K562 (cell line): ENCODE measurements around the gene C13orf46. TPM values are rescaled to one million over a fixed set of nuclear protein-coding genes. Genes with fewer than 3 reads are reported as not detected.
A peak's percentile ranks its signal among the peaks of the same experiment; 100 is the strongest.

Experiments used
- CUX1 ChIP-seq: fragments of 200-800 bp; sonication (Bioruptor generic); IDR thresholded peaks from 2 replicates; pipeline ENCODE4 v1.6.1; 2016; ENCODE audit warnings: missing genetic modification characterization, missing compliant biosample characterization
- ELF1 ChIP-seq: fragments of 200-800 bp; sonication (Bioruptor generic); IDR thresholded peaks from 2 replicates; pipeline ENCODE4 v1.6.1; 2016; ENCODE audit warnings: missing genetic modification characterization, missing compliant biosample characterization
- ELK1 ChIP-seq: sonication (generic); formaldehyde crosslinking; IDR thresholded peaks from 2 replicates; pipeline ENCODE4 v1.8.1; 2022; ENCODE audit warnings: missing genetic modification reagents
- ETV5 ChIP-seq: sonication (generic); formaldehyde crosslinking; IDR thresholded peaks from 2 replicates; pipeline ENCODE4 v1.4.0; 2020; ENCODE audit warnings: low read depth, mild to moderate bottlenecking, missing genetic modification reagents
- FOXP4 ChIP-seq: sonication (generic); formaldehyde crosslinking; IDR thresholded peaks from 2 replicates; pipeline ENCODE4 v1.8.0; 2022; ENCODE audit warnings: mild to moderate bottlenecking, missing genetic modification reagents, borderline replicate concordance
- HOXB6 ChIP-seq: fragments of 250-450 bp; sonication (Bioruptor Pico); IDR thresholded peaks from 2 replicates; pipeline ENCODE4 v1.5.1; 2022; ENCODE audit warnings: mild to moderate bottlenecking, borderline replicate concordance
- NONO ChIP-seq, 2 experiments: fragments of 200-400 bp in 1 of 2; fragments of 450-650 bp in 1 of 2; formaldehyde crosslinking in 1 of 2; IDR thresholded peaks; 2 replicates each; pipeline ENCODE4 v1.6.1; 2017; ENCODE audit warnings: low read depth in 2 of 2, mild to moderate bottlenecking in 2 of 2, moderate library complexity in 2 of 2, low read length in 1 of 2
- PHF8 ChIP-seq: fragments of 200-600 bp; sonication (generic); IDR thresholded peaks from 2 replicates; pipeline ENCODE4 v1.6.1; 2012; ENCODE audit warnings: mixed run types, mild to moderate bottlenecking, inconsistent platforms, low read length, moderate library complexity, borderline replicate concordance
- SLC30A9 ChIP-seq: fragments of 250-450 bp; sonication (Bioruptor Pico); IDR thresholded peaks from 2 replicates; pipeline ENCODE4 v1.8.0; 2022; ENCODE audit warnings: mild to moderate bottlenecking, moderate library complexity
- SMARCB1 ChIP-seq: IDR thresholded peaks from 2 replicates; pipeline ENCODE4 v1.6.1; 2011; ENCODE audit warnings: improper control_type of control experiment, low read depth; ENCODE audit not compliant: insufficient read length
- TEAD4 ChIP-seq, 2 experiments: sonication (generic) in 1 of 2; formaldehyde crosslinking in 1 of 2; IDR thresholded peaks; 2 replicates each; pipeline versions ENCODE4 v1.6.1 to v1.8.0; 2012 to 2022; ENCODE audit warnings: borderline replicate concordance in 1 of 2, inconsistent platforms in 1 of 2, low read length in 1 of 2, mild to moderate bottlenecking in 1 of 2, missing genetic modification reagents in 1 of 2
- VEZF1 ChIP-seq: fragments of 200-800 bp; sonication (Bioruptor generic); IDR thresholded peaks from 2 replicates; pipeline ENCODE4 v1.6.1; 2017; ENCODE audit warnings: missing genetic modification characterization, missing compliant biosample characterization
- ZNF639 ChIP-seq, 2 experiments: fragments of 200-800 bp in 1 of 2; sonication (Bioruptor generic) in 1 of 2; sonication (generic) in 1 of 2; formaldehyde crosslinking in 1 of 2; IDR thresholded peaks in 1 of 2; conservative IDR thresholded peaks in 1 of 2; 2 replicates each; pipeline versions ENCODE4 v1.5.0 to v1.6.1; 2016 to 2020; ENCODE audit warnings: missing compliant biosample characterization in 1 of 2, missing genetic modification characterization in 1 of 2, missing genetic modification reagents in 1 of 2
- polyA plus RNA-seq, 8 experiments: library from polyadenylated mRNA; depleted of rRNA in 4 of 8; stranded (reverse) in 5 of 8; unstranded in 3 of 8; fragments of >200 nt; fragmentation: Nextera tagmentation in 2 of 8; fragmentation: Illumina TruSeq in 1 of 8; extraction: Ambion mirVana in 2 of 8; extraction: Trizol in 1 of 8; gene quantifications; 2 replicates each; pipeline versions ENCODE4 v1.2.1 to v1.2.3, GENCODE V29; 2011 to 2014; ENCODE audit warnings: inconsistent platforms in 1 of 8, missing spikeins in 1 of 8
- total RNA-seq, 7 experiments: library from RNA; depleted of rRNA in 6 of 7; stranded (reverse); fragments of >200 nt in 6 of 7; fragmentation: Illumina TruSeq in 2 of 7; extraction: Trizol in 2 of 7; gene quantifications; 2 replicates each; pipeline versions ENCODE4 v1.2.1 to v1.2.3, GENCODE V29; 2011 to 2021; ENCODE audit warnings: low replicate concordance in 1 of 7

Gene C13orf46
- total and polyA plus RNA-seq, 9 of the 15 experiments (the other 6 are each of a cell fraction or from before 2014, with no cell fraction given), result 0.04 to 0.24 (median 0.05) TPM; not detected in 4

- TF ChIP-seq FOXP4 (CRISPR knock-in tag), result no peak
- peak; percentile 80 for TF ChIP-seq ETV5
- TF ChIP-seq HOXB6, result no peak
- TF ChIP-seq PHF8, result peak; percentile 58; the same call in 1 of the 2 replicates
- TF ChIP-seq SLC30A9, result no peak
- TF ChIP-seq ZNF639 (CRISPR knock-in tag; conservative IDR thresholded peaks at IDR 0.05 in 1 of 2, IDR thresholded peaks at IDR 0.05 in 1 of 2), result no peak
- peak; percentile 59 for TF ChIP-seq TEAD4 (IDR thresholded peaks at IDR 0.05; ENCODE audit: low read length)
- no peak for TF ChIP-seq TEAD4 (CRISPR knock-in tag; IDR thresholded peaks at IDR 0.05; ENCODE audit: borderline replicate concordance)
- peak; percentile 66; the same call in 1 of the 2 replicates for TF ChIP-seq VEZF1 (CRISPR knock-in tag)
- TF ChIP-seq CUX1 (CRISPR knock-in tag), result no peak
- no peak for TF ChIP-seq SMARCB1
- no peak for TF ChIP-seq ELK1 (CRISPR knock-in tag)
- no peak for TF ChIP-seq NONO (IDR thresholded peaks at IDR 0.05; ENCODE audit: low read depth in 2 of 2, low read length in 1 of 2)
- TF ChIP-seq ELF1, result no peak
Measured at GRCh38 chr13:114004420-114005205, 30.7 kb upstream of the C13orf46 start (continued).
